Thyroid gland (tissue), 4 donors: ENCODE results near the gene PITPNC1. TPM values are rescaled to one million over a fixed set of nuclear protein-coding genes. Genes with fewer than 3 reads are reported as not detected.

ENCODE experiments used
- DNase-seq, 2 donors: peaks; one replicate each; pipeline ENCODE4 v3.0.0-alpha.2; 2019
- H3K27ac ChIP-seq, 3 donors: fragments of 200-600 bp; sonication (generic); 1 replicate in 2 of 3; 2 replicates in 1 of 3; pipeline ENCODE4 v1.5.1; 2016 to 2019; ENCODE audit warnings: mild to moderate bottlenecking in 1 of 3, moderate library complexity in 1 of 3
- H3K27me3 ChIP-seq: fragments of 200-600 bp; sonication (generic); one replicate; pipeline ENCODE4 v1.5.1; 2019
- H3K36me3 ChIP-seq, 2 donors: fragments of 200-600 bp; sonication (generic); one replicate each; pipeline ENCODE4 v1.5.1; 2016 to 2019
- H3K4me1 ChIP-seq, 2 donors: fragments of 200-600 bp; sonication (generic); one replicate each; pipeline ENCODE4 v1.5.1; 2017 to 2019
- H3K4me3 ChIP-seq, 3 donors: fragments of 200-600 bp; sonication (generic); replicated peaks in 1 of 3; 1 replicate in 2 of 3; 2 replicates in 1 of 3; pipeline ENCODE4 v1.5.1; 2016; ENCODE audit warnings: mild to moderate bottlenecking in 1 of 3
- H3K9me3 ChIP-seq: fragments of 200-600 bp; sonication (generic); one replicate; pipeline ENCODE4 v1.5.1; 2017
- CTCF ChIP-seq, 6 experiments: fragments of 200-600 bp in 3 of 6; fragments of 450-650 bp in 3 of 6; sonication (generic) in 3 of 6; IDR thresholded peaks; one replicate each; pipeline ENCODE4 v1.5.1; 2016 to 2019; ENCODE audit warnings: antibody characterized with exemption in 6 of 6, mild to moderate bottlenecking in 2 of 6, inconsistent platforms in 1 of 6, moderate library complexity in 1 of 6
- POLR2A ChIP-seq, 2 donors: fragments of 450-650 bp; IDR thresholded peaks; one replicate each; pipeline ENCODE4 v1.6.1; 2017; ENCODE audit warnings: antibody characterized with exemption in 2 of 2, mild to moderate bottlenecking in 2 of 2, moderate library complexity in 1 of 2
- WGBS, 2 donors: methylation state at CpG; one replicate each; pipeline ENCODE4 v1.1.5; 2017; 5-methylcytosine and 5-hydroxymethylcytosine counted together
- intact Hi-C: fragments of 100-400 bp; cut with DNase I; formaldehyde crosslinking; loops from one replicate; pipeline ENCODE4 v1.15.1; 2023
- total RNA-seq, 4 donors: library from RNA; depleted of rRNA; stranded (reverse); fragments of >200 nt; gene quantifications; one replicate each; pipeline ENCODE4 v1.2.3, GENCODE V29; 2016

Gene PITPNC1
- total RNA-seq, 4 donors from 2014 or later, result 3.6 to 14.2 (median 7.3) TPM

GRCh38 chr17:67448449-67448848 lies 71.4 kb downstream of the PITPNC1 start:
- no peaks in the 10 kb centered on the region for H3K9me3 ChIP-seq
- DNase-seq, result no peak
- no peak for TF ChIP-seq CTCF (IDR thresholded peaks at IDR 0.05)
- 79 to 83% methylated on average over 7 of the region's 7 CpGs for WGBS, 2 donors
- H3K4me3 ChIP-seq, result no peak overlapping the region
- H3K36me3 ChIP-seq, result no peaks in the 10 kb centered on the region
- no peak overlapping the region for H3K27ac ChIP-seq
- no peaks in the 10 kb centered on the region for H3K27me3 ChIP-seq
- peaks cover 0 to 22% of the 10 kb centered on the region in 2 donors for H3K4me1 ChIP-seq
- intact Hi-C loops, result no loop called here

- Histone ChIP-seq H3K9me3 (no peaks in the 10 kb centered on the region), H3K27ac (no peak overlapping the region), H3K4me3 (no peak overlapping the region), H3K4me1 (peaks cover 0 to 20% of the 10 kb centered on the region in 2 donors), H3K36me3 (no peaks in the 10 kb centered on the region), H3K27me3 (no peaks in the 10 kb centered on the region)
- intact Hi-C loops, result no loop called here
- DNase-seq, result no peak
- 83 to 84% methylated on average over 6 of the region's 6 CpGs for WGBS, 2 donors
- no peak for TF ChIP-seq CTCF (IDR thresholded peaks at IDR 0.05)
- TF ChIP-seq POLR2A (IDR thresholded peaks at IDR 0.05), result no peak
Measured at GRCh38 chr17:67449065-67449464, 72.0 kb downstream of the PITPNC1 start.

- Histone ChIP-seq H3K27me3 (no peaks in the 10 kb centered on the region), H3K27ac (no peak overlapping the region), H3K36me3 (no peaks in the 10 kb centered on the region), H3K4me3 (no peak overlapping the region), H3K9me3 (no peaks in the 10 kb centered on the region), H3K4me1 (peaks cover 0 to 11% of the 10 kb centered on the region in 2 donors)
- TF ChIP-seq POLR2A (IDR thresholded peaks at IDR 0.05) (no peak), CTCF (IDR thresholded peaks at IDR 0.05) (no peak)
- intact Hi-C loops, result no loop called here
- DNase-seq, result no peak
- 94 to 98% methylated on average over 16 of the region's 16 CpGs for WGBS, 2 donors
Measured at GRCh38 chr17:67449845-67450755, 73.0 kb downstream of the PITPNC1 start.

DNA sequence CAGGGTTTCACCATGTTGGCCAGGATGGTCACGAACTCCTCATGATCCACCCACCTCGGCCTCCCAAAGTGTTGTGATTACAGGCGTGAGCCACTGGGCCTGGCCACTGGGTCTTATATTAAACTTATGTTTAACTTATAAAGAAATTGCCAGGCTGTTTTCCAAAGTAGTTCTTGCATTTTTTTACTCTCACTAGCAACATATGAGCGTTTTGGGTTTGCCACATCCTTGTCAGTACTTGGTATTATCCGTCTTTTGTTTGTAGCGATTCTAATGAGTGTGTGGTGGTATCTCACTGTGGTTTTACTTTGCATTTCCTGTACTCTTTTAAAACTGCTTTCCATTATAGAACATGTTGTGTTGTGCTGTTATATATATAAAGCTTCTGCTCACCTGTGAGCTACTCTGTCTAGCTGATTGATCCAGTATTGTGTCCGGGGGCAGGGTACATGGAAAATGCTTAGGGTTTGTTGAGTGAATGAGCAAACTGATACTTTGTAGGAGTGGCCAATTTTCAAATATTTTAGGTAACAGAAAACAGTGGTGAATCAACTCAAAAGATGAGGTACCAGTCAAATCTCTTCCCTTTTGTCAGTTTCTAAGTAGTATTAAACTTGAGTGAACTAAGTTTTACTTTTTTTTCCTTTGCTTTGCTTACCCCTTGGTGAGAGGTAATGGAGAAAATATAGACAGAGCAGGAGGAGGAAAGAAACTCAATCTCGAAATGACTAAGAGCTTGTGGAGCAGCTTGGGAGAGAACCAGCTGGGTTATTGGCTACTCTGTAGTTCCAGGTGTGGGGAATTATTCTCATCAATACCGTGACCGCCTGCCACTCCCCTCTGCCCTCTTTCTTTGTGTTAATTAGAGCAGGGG lies 75.8 kb downstream of the PITPNC1 start:
- TF ChIP-seq POLR2A (IDR thresholded peaks at IDR 0.05) (no peak), CTCF (IDR thresholded peaks at IDR 0.05) (no peak)
- H3K36me3 ChIP-seq, result no peaks in the 10 kb centered on the region
- no peak for DNase-seq
- no peaks in the 10 kb centered on the region for H3K9me3 ChIP-seq
- WGBS, 2 donors, result 83 to 91% methylated on average over 10 of the region's 10 CpGs
- H3K4me3 ChIP-seq, result no peak overlapping the region
- intact Hi-C loops, result no loop called here
- H3K27ac ChIP-seq, result no peak overlapping the region
- H3K4me1 ChIP-seq, result peaks cover 0 to 11% of the 10 kb centered on the region in 2 donors
- no peaks in the 10 kb centered on the region for H3K27me3 ChIP-seq
